NCI-H69 (cell line): ENCODE results near the gene MED28.
A peak's percentile ranks its signal among the peaks of the same experiment; 100 is the strongest.

Experiments used
- DNase-seq: peaks from one replicate; lab custom pipeline; 2025; lab: John Stamatoyannopoulos, UW

MED28 gene

GRCh38 chr4:17667253-17667652 lies 52.8 kb downstream of the MED28 start:
- no peak for DNase-seq

GRCh38 chr4:17667653-17668201 lies 53.3 kb downstream of the MED28 start:
- DNase-seq: peak; percentile 2

- peak; percentile 6 for DNase-seq
Measured at GRCh38 chr4:17670423-17670822, 56.0 kb downstream of the MED28 start.

DNA sequence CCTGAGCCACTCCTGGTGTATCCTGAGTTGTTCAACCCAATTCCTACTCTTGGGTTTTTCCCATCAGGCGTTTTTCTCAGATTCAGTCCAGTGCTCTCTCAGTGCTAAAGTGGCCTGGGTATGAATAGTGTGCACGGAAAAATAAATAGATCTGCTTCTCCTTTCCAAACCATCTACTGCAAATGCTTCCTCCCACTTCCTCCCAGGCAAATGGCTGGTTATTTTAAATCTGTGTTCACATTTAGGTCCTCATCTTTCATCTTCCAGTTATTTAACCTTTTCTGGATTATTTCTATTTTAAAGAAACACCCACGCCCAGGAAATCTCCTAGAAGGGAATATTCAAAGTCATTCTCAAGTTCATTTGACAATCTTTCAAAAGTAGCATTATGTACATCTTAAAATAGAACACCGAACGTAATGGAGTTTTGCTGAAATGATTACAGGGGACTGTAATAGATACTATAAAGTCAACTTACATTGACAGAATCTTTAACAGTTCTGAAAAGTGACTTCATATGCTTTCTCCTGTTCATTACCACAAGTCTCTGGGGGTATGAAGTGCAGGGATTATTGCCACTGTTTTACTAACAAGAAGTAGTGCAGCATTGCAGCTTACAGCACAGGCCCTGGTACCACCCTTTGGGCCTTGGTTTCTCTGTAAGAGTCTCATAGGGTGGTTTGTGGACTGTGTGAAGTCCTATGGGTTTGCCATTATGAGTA lies 66.3 kb downstream of the MED28 start:
- DNase-seq: no peak

- no peak for DNase-seq
Measured at GRCh38 chr4:17681281-17682221, 67.1 kb downstream of the MED28 start.

DNA sequence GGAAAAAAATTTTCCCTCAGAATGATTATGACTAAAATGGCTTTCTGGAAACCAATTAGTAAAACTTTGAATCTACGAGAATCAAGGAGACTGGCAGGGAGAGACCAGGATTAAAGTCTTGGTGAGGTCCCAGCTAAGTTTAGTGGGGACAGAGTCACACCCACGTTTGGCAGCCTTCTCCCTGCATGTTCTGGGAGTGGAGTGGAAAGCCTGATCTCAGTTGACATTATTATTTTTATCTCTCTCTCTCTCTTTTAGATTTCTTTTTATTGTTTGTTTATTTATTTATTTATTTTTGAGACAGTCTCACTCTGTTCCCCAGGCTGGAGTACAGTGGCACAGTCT lies 67.8 kb downstream of the MED28 start:
- no peak for DNase-seq
